Measurements from ENCODE around the gene ACVR1B. TPM values are rescaled to one million over a fixed set of nuclear protein-coding genes. Genes with fewer than 3 reads are reported as not detected.

ACVR1B gene
- total and polyA plus RNA-seq, 2 of the 8 experiments (the other 6 are each of a cell fraction or from before 2014, with no cell fraction given): 16.0 to 19.2 TPM

DNA sequence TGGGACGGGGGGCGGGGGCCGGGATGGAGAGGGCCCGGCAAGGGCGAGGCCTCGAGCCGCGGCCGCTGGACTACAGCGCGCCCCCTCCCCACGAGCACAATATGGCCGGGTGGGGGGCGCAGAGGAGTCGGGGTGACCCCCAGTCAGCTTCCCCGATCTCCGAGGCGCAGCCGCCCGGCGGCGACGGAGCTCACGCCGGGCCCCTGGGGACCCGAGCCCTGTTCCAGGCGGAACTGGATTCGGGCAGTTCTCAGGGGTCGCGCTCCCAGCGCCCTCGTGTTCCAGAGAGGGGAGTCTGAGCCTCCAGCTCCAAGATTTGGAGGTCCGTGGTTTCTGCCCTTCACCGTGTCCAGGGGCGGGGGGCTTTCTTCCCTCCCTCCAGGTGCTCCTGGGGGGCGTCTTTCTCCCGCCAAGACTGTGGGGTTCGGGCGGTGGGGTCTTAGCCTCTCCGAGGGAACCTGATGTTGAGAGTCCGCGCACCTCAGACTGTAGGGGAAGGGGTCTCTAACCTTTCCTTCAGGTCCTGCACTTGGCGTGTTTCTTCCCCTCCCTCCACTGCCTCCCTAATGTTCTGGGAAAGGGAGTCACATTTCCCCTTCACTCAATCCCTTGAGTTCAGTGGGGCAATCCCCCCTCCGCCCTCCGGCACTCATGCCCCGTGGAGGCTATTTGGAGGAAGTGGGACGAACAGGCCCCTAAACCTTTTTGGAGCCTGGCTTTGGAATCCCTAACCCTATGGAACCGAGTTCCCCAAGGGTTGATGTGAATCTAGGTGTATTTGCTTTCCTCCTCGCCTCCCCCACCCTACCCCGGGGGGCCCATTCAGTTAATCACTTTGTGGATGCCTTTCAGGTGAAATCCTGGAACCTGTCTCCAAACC lies 584 bp downstream of the ACVR1B start (continued):
- no peak for TF ChIP-seq EZH2 (IDR thresholded peaks at IDR 0.05; ENCODE audit: low read depth, low read length, severe bottlenecking)
- TF ChIP-seq SRF (IDR thresholded peaks at IDR 0.05; ENCODE audit: low read depth, low read length): no peak
- TF ChIP-seq EP300 (IDR thresholded peaks at IDR 0.05; ENCODE audit: borderline replicate concordance in 1 of 2, low read depth in 2 of 2, low read length in 2 of 2): no peak
- TF ChIP-seq, protein P1, sequence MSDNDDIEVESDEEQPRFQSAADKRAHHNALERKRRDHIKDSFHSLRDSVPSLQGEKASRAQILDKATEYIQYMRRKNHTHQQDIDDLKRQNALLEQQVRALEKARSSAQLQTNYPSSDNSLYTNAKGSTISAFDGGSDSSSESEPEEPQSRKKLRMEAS (IDR thresholded peaks at IDR 0.05): peak; percentile 82
- TF ChIP-seq TAF7 (optimal IDR thresholded peaks at IDR 0.05; ENCODE audit: borderline replicate concordance, low read depth, low read length): no peak
